ENCODE results near the gene KLRG1.

- TF ChIP-seq RARB (CRISPR knock-in tag; IDR thresholded peaks at IDR 0.05) = no peak
- no peak for TF ChIP-seq PATZ1 (CRISPR knock-in tag; IDR thresholded peaks at IDR 0.05; ENCODE audit: borderline replicate concordance)
- no peak for TF ChIP-seq ZFP3 (CRISPR knock-in tag; IDR thresholded peaks at IDR 0.05)
- TF ChIP-seq BACH2 (CRISPR knock-in tag; IDR thresholded peaks at IDR 0.05; ENCODE audit: borderline replicate concordance) = no peak
- TF ChIP-seq ESRRG (CRISPR knock-in tag; IDR thresholded peaks at IDR 0.05) = no peak
- no peak for TF ChIP-seq PPARA (CRISPR knock-in tag; IDR thresholded peaks at IDR 0.05; ENCODE audit: borderline replicate concordance)
- no peak for TF ChIP-seq CREB5 (CRISPR knock-in tag; IDR thresholded peaks at IDR 0.05; ENCODE audit: low read depth)
- no peak for TF ChIP-seq POU6F1 (CRISPR knock-in tag; IDR thresholded peaks at IDR 0.05; ENCODE audit: borderline replicate concordance, low read depth)
- no peak for TF ChIP-seq CSRNP3 (CRISPR knock-in tag; IDR thresholded peaks at IDR 0.05)
- TF ChIP-seq ZNF8 (CRISPR knock-in tag; IDR thresholded peaks at IDR 0.05) = no peak
- no peak for TF ChIP-seq OSR1 (CRISPR knock-in tag; IDR thresholded peaks at IDR 0.05)
- no peak for TF ChIP-seq TCF4 (CRISPR knock-in tag; IDR thresholded peaks at IDR 0.05; ENCODE audit: borderline replicate concordance)
Measured at GRCh38 chr12:8989413-8989812, at the start of gene KLRG1.

Measured in SK-N-SH treated with all-trans-retinoic acid at 6 μM for 48 hours (cell line).